ENCODE results near the gene PDE4D.

The PDE4D gene

DNA sequence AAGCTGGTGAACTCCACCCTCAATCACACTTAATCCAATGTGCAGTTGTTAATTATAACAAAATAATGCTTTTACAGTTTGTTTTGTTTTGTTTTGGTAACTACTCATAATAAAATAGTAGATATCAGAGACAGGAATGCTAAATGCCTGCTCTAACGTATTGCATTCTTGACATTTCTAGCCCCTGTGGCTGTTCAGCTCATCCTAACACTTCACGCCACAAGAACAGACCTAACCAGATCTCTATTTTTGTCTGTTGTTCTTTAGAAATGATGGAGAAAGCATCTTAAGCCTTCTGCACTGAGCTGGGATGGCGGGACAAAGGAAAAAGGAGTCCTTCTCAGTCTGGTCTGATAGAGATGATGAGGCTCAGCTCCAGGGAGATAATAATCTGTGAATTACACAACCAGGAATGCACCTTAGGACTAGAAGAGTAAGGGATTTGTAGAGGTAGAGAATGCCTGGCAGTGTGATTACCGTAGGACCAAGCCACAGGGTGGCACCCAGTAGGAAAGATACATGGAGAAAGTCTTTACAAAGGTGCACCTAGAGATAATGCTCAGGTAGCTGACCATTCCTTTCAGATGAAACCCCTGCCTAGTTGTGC is 628.8 kb downstream of the PDE4D start:
- no peak overlapping the region for H3K27ac ChIP-seq (replicated peaks)
- no peak overlapping the region for H3K4me3 ChIP-seq (replicated peaks; ENCODE audit: insufficient read depth, low read length)
- H3K27me3 ChIP-seq (ENCODE audit: insufficient read depth, poor library complexity, severe bottlenecking): no peaks in the 10 kb centered on the region
- DNase-seq (ENCODE audit: low read depth in 1 of 2, low spot score in 1 of 2): no peak
- TF ChIP-seq CTCF (IDR thresholded peaks at IDR 0.05; ENCODE audit: insufficient read depth, low read length): no peak
- TF ChIP-seq SPI1 (IDR thresholded peaks at IDR 0.05; ENCODE audit: borderline replicate concordance, low read depth): no peak
- no peak for TF ChIP-seq POLR2AphosphoS5 (IDR thresholded peaks at IDR 0.05; ENCODE audit: low read depth)
- TF ChIP-seq GABPA (IDR thresholded peaks at IDR 0.05; ENCODE audit: low read depth): no peak
- TF ChIP-seq REST (IDR thresholded peaks at IDR 0.05; ENCODE audit: insufficient replicate concordance, low read depth): no peak

DNA sequence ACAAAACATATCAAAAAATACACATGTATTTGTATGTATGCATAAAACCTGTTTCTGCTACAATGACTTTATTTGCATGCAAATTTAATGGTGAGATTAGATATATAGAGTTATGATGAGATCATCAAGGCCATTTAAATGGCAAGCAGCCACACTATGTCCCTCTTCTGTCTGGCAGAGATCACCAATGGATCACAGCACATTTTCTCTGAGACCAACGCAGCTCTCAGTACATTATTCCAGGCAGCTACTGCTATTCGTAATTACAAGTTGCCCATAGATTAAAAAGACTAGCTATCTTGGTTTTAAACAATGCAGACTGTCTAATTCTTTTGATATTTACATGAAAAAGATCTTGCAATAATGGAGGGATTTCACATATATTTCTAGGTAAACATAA is 629.5 kb downstream of the PDE4D start:
- no peak for TF ChIP-seq CTCF (IDR thresholded peaks at IDR 0.05; ENCODE audit: insufficient read depth, low read length)
- no peak overlapping the region for H3K27ac ChIP-seq (replicated peaks)
- no peaks in the 10 kb centered on the region for H3K27me3 ChIP-seq (ENCODE audit: insufficient read depth, poor library complexity, severe bottlenecking)
- DNase-seq (ENCODE audit: low read depth in 1 of 2, low spot score in 1 of 2): no peak
- no peak overlapping the region for H3K4me3 ChIP-seq (replicated peaks; ENCODE audit: insufficient read depth, low read length)

DNA sequence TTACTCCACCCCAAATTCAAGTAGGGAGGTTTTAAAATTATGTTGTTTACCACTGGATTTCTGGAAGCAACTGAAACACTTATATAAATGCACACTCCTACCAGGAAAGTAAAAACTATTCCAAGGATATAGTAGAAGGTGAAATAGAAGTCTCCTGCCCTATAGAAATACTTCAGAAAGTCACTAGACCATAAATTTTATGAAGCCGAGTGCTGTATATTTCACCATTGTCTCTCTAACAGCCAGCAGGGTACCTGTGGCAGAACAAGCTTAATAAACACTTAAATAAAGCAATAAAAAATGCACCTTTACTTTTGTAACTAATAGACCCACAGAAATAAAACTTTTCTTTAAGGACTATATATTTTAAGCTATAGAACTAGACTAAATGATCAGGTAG is 631.6 kb downstream of the PDE4D start:
- no peak for TF ChIP-seq CTCF (IDR thresholded peaks at IDR 0.05; ENCODE audit: insufficient read depth, low read length)
- no peak for TF ChIP-seq SPI1 (IDR thresholded peaks at IDR 0.05; ENCODE audit: borderline replicate concordance, low read depth)
- TF ChIP-seq GABPA (IDR thresholded peaks at IDR 0.05; ENCODE audit: low read depth): no peak
- H3K4me3 ChIP-seq (replicated peaks; ENCODE audit: insufficient read depth, low read length): no peak overlapping the region
- no peaks in the 10 kb centered on the region for H3K27me3 ChIP-seq (ENCODE audit: insufficient read depth, poor library complexity, severe bottlenecking)
- H3K27ac ChIP-seq (replicated peaks): no peak overlapping the region
- no peak for DNase-seq (ENCODE audit: low read depth in 1 of 2, low spot score in 1 of 2)

GRCh38 chr5:59260973-59261372 is 632.6 kb downstream of the PDE4D start:
- no peak for TF ChIP-seq SPI1 (IDR thresholded peaks at IDR 0.05; ENCODE audit: borderline replicate concordance, low read depth)
- no peak for TF ChIP-seq POLR2AphosphoS5 (IDR thresholded peaks at IDR 0.05; ENCODE audit: low read depth)
- TF ChIP-seq GABPA (IDR thresholded peaks at IDR 0.05; ENCODE audit: low read depth): no peak
- no peak for TF ChIP-seq REST (IDR thresholded peaks at IDR 0.05; ENCODE audit: insufficient replicate concordance, low read depth)
- no peak for TF ChIP-seq CTCF (IDR thresholded peaks at IDR 0.05; ENCODE audit: insufficient read depth, low read length)
- no peak overlapping the region for H3K4me3 ChIP-seq (replicated peaks; ENCODE audit: insufficient read depth, low read length)
- no peak for DNase-seq (ENCODE audit: low read depth in 1 of 2, low spot score in 1 of 2)
- no peak overlapping the region for H3K27ac ChIP-seq (replicated peaks)
- H3K27me3 ChIP-seq (ENCODE audit: insufficient read depth, poor library complexity, severe bottlenecking): no peaks in the 10 kb centered on the region
